ENCODE measurements around the gene USP21. TPM values are rescaled to one million over a fixed set of nuclear protein-coding genes. Genes with fewer than 3 reads are reported as not detected.

Gene USP21
- total and polyA plus RNA-seq, 12 donors, result 12.0 to 44.9 (median 28.2) TPM

DNA sequence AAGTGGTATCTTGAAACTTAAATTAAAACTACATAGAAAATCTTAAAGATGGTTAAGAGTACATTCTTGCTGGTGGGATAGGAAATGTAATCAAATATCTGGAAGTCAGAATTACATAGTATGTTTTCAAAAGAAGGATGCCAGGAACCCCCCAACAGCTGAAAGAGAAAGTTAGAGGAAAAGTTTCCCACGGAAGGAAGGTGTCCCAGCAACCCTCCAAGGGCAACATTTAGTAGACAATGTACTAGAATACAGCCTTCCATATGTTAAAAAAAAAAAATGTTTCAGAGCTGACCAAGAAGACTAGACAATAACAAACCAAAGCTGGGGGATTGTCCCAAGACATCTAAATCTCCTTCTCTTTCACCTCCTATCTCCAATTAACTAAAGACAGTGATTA, 29.0 kb upstream of the USP21 start:
- 43 to 59% (median 49%) methylated on average over 1 of the region's 1 CpG for WGBS, 4 donors
- no peak overlapping the region for H3K4me3 ChIP-seq
- TF ChIP-seq POLR2A (IDR thresholded peaks at IDR 0.05), result no peak
- TF ChIP-seq CTCF (IDR thresholded peaks at IDR 0.05), result no peak
- H3K9me3 ChIP-seq (replicated peaks in 1 of 3), result no peaks in the 10 kb centered on the region
- peak overlapping the region in 1 of 5 donors; percentile 99 for H3K27ac ChIP-seq
- peaks cover 0 to 30% of the 10 kb centered on the region in 2 donors for H3K36me3 ChIP-seq (replicated peaks in 1 of 2)
- peaks cover 16 to 57% of the 10 kb centered on the region in 2 donors for H3K4me1 ChIP-seq (replicated peaks in 1 of 2)
- H3K27me3 ChIP-seq, result no peaks in the 10 kb centered on the region
- intact Hi-C loops (cut with DNase I), result no loop called here
- DNase-seq, result no peak

- Histone ChIP-seq H3K9me3 (replicated peaks in 1 of 3) (no peaks in the 10 kb centered on the region), H3K4me3 (peak overlapping the region; percentile 37 to 91 (median 76)), H3K27ac (peak overlapping the region; percentile 71 to 99 (median 97)), H3K4me1 (replicated peaks in 1 of 2) (peaks cover 16 to 57% of the 10 kb centered on the region in 2 donors), H3K36me3 (replicated peaks in 1 of 2) (peaks cover 0 to 26% of the 10 kb centered on the region in 2 donors), H3K27me3 (no peaks in the 10 kb centered on the region)
- no peak for TF ChIP-seq CTCF (IDR thresholded peaks at IDR 0.05)
- TF ChIP-seq POLR2A (IDR thresholded peaks at IDR 0.05), result peak in 1 of 2 donors; percentile 16
- peak in 1 of 7 donors; percentile 50 for DNase-seq
- intact Hi-C loops (cut with DNase I), result no loop called here
- WGBS, 4 donors, result 4% methylated on average over 19 to 22 of the region's 22 CpGs
These were observed 27.5 kb upstream of the USP21 start for GRCh38 chr1:161131523-161132409.

DNA sequence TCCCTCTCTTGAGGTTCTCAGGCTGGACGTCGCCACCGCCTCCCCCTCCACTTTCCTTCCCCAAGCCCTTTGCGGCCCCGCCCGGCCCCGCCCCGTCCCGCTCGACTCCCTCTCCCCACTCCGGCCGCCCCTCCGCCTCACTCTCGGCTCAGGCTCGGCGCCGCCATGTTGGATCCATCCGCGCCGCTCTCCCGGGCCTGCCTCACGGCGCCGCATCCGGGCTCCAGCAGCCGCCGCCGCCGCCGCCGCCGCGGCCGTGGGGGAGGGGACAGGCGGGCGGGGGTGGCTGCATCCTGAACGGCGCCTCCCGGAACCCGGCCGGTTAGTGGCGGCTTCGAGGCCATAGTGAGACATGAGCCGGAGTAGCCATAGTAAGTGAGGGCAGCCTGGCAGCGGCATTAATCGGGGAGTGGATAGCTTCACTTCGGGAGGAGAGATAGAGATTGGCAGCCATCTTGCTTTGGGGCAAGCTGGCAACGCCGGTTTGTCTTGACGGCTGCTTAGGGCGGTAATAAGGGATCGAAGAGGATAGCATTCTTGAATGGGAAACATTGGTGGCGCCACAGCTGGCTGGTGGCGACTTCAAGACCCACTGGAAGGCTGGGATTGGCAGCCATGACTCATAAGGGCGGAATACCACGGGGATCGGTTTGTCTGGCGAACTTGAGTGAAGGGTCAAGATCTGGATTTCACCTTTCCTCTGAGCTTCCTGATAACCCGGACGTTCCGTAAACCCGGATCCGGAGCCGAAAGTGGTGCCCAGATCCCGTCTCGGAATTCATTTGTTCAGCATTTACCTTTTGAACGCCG, 26.7 kb upstream of the USP21 start, which contains the start of gene DEDD:
Gene DEDD, minus strand, starts transcription at position 258 of the 810 bp plus-strand sequence. CDS start 8,205 bp downstream, outside the sequence.
- Histone ChIP-seq H3K27me3 (no peaks in the 10 kb centered on the region), H3K27ac (peak within 1 kb of the TSS; percentile 71 to 99 (median 97)), H3K4me3 (peak within 1 kb of the TSS; percentile 37 to 91 (median 76)), H3K9me3 (replicated peaks in 1 of 3) (no peaks in the 10 kb centered on the region), H3K36me3 (replicated peaks in 1 of 2) (peaks cover 0 to 21% of the 10 kb centered on the region in 2 donors), H3K4me1 (replicated peaks in 1 of 2) (peaks cover 16 to 49% of the 10 kb centered on the region in 2 donors)
- intact Hi-C loops (cut with DNase I), result no loop called here
- DNase-seq, result peak; percentile 89 to 98 (median 95)
- TF ChIP-seq CTCF (IDR thresholded peaks at IDR 0.05) (peak in 1 of 6 experiments; percentile 4), POLR2A (IDR thresholded peaks at IDR 0.05) (peak in 1 of 2 donors; percentile 64)
- WGBS, 4 donors, result 0 to 1% (median 0%) methylated on average over 24 to 68 of the region's 68 CpGs
